Ishikawa (cell line): Measurements from ENCODE around the gene FERMT1.

Source experiments
- CREB1 ChIP-seq: IDR thresholded peaks from 2 replicates; pipeline ENCODE4 v1.6.1; 2012; ENCODE audit warnings: low read depth
- EGR1 ChIP-seq: IDR thresholded peaks from 2 replicates; pipeline ENCODE4 v1.6.1; 2012
- EP300 ChIP-seq: IDR thresholded peaks from 2 replicates; pipeline ENCODE4 v1.6.1; 2012; ENCODE audit warnings: borderline replicate concordance
- RAD21 ChIP-seq: IDR thresholded peaks from 2 replicates; pipeline ENCODE4 v1.6.1; 2012; ENCODE audit warnings: low read depth
- TAF1 ChIP-seq: IDR thresholded peaks from 2 replicates; pipeline ENCODE4 v1.6.1; 2012; ENCODE audit warnings: low read depth, mild to moderate bottlenecking
- TCF12 ChIP-seq: IDR thresholded peaks from 2 replicates; pipeline ENCODE4 v1.6.1; 2012; ENCODE audit warnings: low read depth
- ZBTB7A ChIP-seq: IDR thresholded peaks from 2 replicates; pipeline ENCODE4 v1.6.1; 2012; ENCODE audit warnings: low read depth
- TF ChIP-seq, protein P1 (sequence below): IDR thresholded peaks from 2 replicates; pipeline ENCODE4 v1.6.1; 2012
- TF ChIP-seq, protein P2 (sequence below): IDR thresholded peaks from 2 replicates; pipeline ENCODE4 v1.6.1; 2012; ENCODE audit warnings: low read depth, mild to moderate bottlenecking

DNA sequence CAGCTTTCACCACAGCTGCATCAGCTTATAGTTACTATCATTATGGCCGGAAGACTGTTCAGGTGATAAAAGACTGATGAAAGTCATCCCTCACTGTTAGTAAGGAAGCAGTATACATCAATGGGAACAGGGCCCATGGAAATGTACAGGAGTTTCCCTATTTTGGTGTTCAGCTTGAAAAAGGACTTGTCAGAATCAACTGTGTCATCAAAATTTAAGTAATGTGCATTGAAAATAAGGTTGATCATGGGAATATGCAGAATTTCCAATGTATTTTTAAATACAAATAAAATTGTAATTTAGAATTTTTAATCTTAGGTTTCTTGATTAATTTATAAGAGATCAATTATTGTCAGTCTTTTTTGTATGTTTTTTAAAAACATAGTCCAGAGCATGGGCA lies 85.7 kb downstream of the FERMT1 start:
- no peak for TF ChIP-seq EGR1
- no peak for TF ChIP-seq TCF12
- no peak for TF ChIP-seq CREB1
- TF ChIP-seq EP300: no peak
- TF ChIP-seq, protein P1, sequence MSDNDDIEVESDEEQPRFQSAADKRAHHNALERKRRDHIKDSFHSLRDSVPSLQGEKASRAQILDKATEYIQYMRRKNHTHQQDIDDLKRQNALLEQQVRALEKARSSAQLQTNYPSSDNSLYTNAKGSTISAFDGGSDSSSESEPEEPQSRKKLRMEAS: no peak
- TF ChIP-seq, protein P2, sequence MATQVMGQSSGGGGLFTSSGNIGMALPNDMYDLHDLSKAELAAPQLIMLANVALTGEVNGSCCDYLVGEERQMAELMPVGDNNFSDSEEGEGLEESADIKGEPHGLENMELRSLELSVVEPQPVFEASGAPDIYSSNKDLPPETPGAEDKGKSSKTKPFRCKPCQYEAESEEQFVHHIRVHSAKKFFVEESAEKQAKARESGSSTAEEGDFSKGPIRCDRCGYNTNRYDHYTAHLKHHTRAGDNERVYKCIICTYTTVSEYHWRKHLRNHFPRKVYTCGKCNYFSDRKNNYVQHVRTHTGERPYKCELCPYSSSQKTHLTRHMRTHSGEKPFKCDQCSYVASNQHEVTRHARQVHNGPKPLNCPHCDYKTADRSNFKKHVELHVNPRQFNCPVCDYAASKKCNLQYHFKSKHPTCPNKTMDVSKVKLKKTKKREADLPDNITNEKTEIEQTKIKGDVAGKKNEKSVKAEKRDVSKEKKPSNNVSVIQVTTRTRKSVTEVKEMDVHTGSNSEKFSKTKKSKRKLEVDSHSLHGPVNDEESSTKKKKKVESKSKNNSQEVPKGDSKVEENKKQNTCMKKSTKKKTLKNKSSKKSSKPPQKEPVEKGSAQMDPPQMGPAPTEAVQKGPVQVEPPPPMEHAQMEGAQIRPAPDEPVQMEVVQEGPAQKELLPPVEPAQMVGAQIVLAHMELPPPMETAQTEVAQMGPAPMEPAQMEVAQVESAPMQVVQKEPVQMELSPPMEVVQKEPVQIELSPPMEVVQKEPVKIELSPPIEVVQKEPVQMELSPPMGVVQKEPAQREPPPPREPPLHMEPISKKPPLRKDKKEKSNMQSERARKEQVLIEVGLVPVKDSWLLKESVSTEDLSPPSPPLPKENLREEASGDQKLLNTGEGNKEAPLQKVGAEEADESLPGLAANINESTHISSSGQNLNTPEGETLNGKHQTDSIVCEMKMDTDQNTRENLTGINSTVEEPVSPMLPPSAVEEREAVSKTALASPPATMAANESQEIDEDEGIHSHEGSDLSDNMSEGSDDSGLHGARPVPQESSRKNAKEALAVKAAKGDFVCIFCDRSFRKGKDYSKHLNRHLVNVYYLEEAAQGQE: no peak
- no peak for TF ChIP-seq ZBTB7A
- no peak for TF ChIP-seq RAD21
- TF ChIP-seq TAF1: no peak
